Body of pancreas (tissue), 4 donors: ENCODE data around the gene TRNP1. TPM values are rescaled to one million over a fixed set of nuclear protein-coding genes. Genes with fewer than 3 reads are reported as not detected.

Source experiments
- ATAC-seq: fragments of 150-250 bp; one replicate; pipeline ENCODE4 v1.9.1; 2016
- DNase-seq, 4 donors: peaks; one replicate each; pipeline ENCODE4 v3.0.0-alpha.2; 2019
- H3K27ac ChIP-seq, 4 donors: fragments of 200-600 bp; sonication (generic); 1 replicate in 3 of 4; 2 replicates in 1 of 4; pipeline versions ENCODE4 v1.5.1 to v1.6.1; 2016 to 2019; ENCODE audit warnings: mild to moderate bottlenecking in 1 of 4, mixed read lengths in 1 of 4, moderate library complexity in 1 of 4
- H3K27me3 ChIP-seq, 2 donors: fragments of 200-600 bp; sonication (generic); one replicate each; pipeline ENCODE4 v1.6.0; 2016; ENCODE audit warnings: mild to moderate bottlenecking in 1 of 2
- H3K36me3 ChIP-seq, 2 donors: fragments of 200-600 bp; sonication (generic); replicated peaks in 1 of 2; 2 replicates each; pipeline ENCODE4 v1.5.1; 2016; ENCODE audit warnings: low read depth in 2 of 2; ENCODE audit not compliant: insufficient read depth in 1 of 2
- H3K4me1 ChIP-seq: fragments of 200-600 bp; sonication (generic); one replicate; pipeline ENCODE4 v1.6.0; 2016
- H3K4me3 ChIP-seq, 2 donors: fragments of 200-600 bp; sonication (generic); 1 replicate in 1 of 2; 2 replicates in 1 of 2; pipeline ENCODE4 v1.5.1; 2016 to 2019
- H3K9me3 ChIP-seq, 3 donors: fragments of 200-600 bp; sonication (generic); 1 replicate in 2 of 3; 2 replicates in 1 of 3; pipeline ENCODE4 v1.5.1; 2016
- CTCF ChIP-seq, 7 experiments: fragments of 450-650 bp in 4 of 7; fragments of 200-600 bp in 3 of 7; sonication (generic) in 3 of 7; IDR thresholded peaks; one replicate each; pipeline ENCODE4 v1.5.1; 2016 to 2019; ENCODE audit warnings: antibody characterized with exemption in 7 of 7
- POLR2A ChIP-seq, 3 donors: fragments of 450-650 bp; IDR thresholded peaks; one replicate each; pipeline ENCODE4 v1.6.1; 2016; ENCODE audit warnings: antibody characterized with exemption in 3 of 3, mild to moderate bottlenecking in 2 of 3
- WGBS, 2 donors: methylation state at CpG; one replicate each; pipeline ENCODE4 v1.1.5; 2017; 5-methylcytosine and 5-hydroxymethylcytosine counted together
- intact Hi-C: fragments of 100-400 bp; cut with DNase I; formaldehyde crosslinking; loops from one replicate; pipeline ENCODE4 v1.15.1; 2023
- total RNA-seq, 2 donors: library from RNA; depleted of rRNA; stranded (reverse); fragments of >200 nt; gene quantifications; one replicate each; pipeline ENCODE4 v1.1.0, GENCODE V29; 2016

TRNP1 gene
- total RNA-seq, 2 donors from 2014 or later, result 17.1 to 32.6 TPM

GRCh38 chr1:26951821-26952497 lies 41.5 kb upstream of the TRNP1 start:
- DNase-seq (no peak), ATAC-seq (no peak)
- no peak overlapping the region for H3K4me3 ChIP-seq
- 80 to 94% methylated on average over 3 to 18 of the region's 24 CpGs for WGBS, 2 donors
- TF ChIP-seq POLR2A (IDR thresholded peaks at IDR 0.05) (no peak), CTCF (IDR thresholded peaks at IDR 0.05) (no peak)
- intact Hi-C loops, result no loop called here
- no peaks in the 10 kb centered on the region for H3K36me3 ChIP-seq
- H3K4me1 ChIP-seq, result no peaks in the 10 kb centered on the region
- no peak overlapping the region for H3K27ac ChIP-seq
- no peaks in the 10 kb centered on the region for H3K27me3 ChIP-seq
- no peaks in the 10 kb centered on the region for H3K9me3 ChIP-seq

- ATAC-seq (no peak), DNase-seq (no peak)
- TF ChIP-seq POLR2A (IDR thresholded peaks at IDR 0.05), result no peak
- TF ChIP-seq CTCF (IDR thresholded peaks at IDR 0.05), result no peak
- H3K36me3 ChIP-seq, result no peaks in the 10 kb centered on the region
- no peak overlapping the region for H3K27ac ChIP-seq
- intact Hi-C loops, result no loop called here
- H3K4me1 ChIP-seq, result peaks cover 2% of the 10 kb centered on the region
- H3K9me3 ChIP-seq, result no peaks in the 10 kb centered on the region
- no peak overlapping the region for H3K4me3 ChIP-seq
- no peaks in the 10 kb centered on the region for H3K27me3 ChIP-seq
- 95 to 97% methylated on average over 5 of the region's 5 CpGs for WGBS, 2 donors
Measured at GRCh38 chr1:26953374-26953773, 40.1 kb upstream of the TRNP1 start.

- no peak overlapping the region for H3K27ac ChIP-seq
- H3K27me3 ChIP-seq, result no peaks in the 10 kb centered on the region
- H3K36me3 ChIP-seq, result no peaks in the 10 kb centered on the region
- no peak for TF ChIP-seq CTCF (IDR thresholded peaks at IDR 0.05)
- TF ChIP-seq POLR2A (IDR thresholded peaks at IDR 0.05), result no peak
- intact Hi-C loops, result no loop called here
- peaks cover 20% of the 10 kb centered on the region for H3K4me1 ChIP-seq
- no peak for ATAC-seq
- H3K9me3 ChIP-seq, result no peaks in the 10 kb centered on the region
- no peak overlapping the region for H3K4me3 ChIP-seq
- WGBS, 2 donors, result 93 to 99% methylated on average over 3 of the region's 3 CpGs
- DNase-seq, result no peak
Measured at GRCh38 chr1:26956321-26956720, 37.2 kb upstream of the TRNP1 start.

GRCh38 chr1:26957306-26957705 lies 36.2 kb upstream of the TRNP1 start:
- intact Hi-C loops, result no loop called here

More at GRCh38 chr1:26957306-26957705, 36.2 kb upstream of the TRNP1 start:
- no peak overlapping the region for H3K27ac ChIP-seq
- H3K36me3 ChIP-seq, result no peaks in the 10 kb centered on the region
- no peaks in the 10 kb centered on the region for H3K9me3 ChIP-seq
- peaks cover 27% of the 10 kb centered on the region for H3K4me1 ChIP-seq
- WGBS, 2 donors, result 92 to 97% methylated on average over 3 of the region's 3 CpGs
- ATAC-seq (no peak), DNase-seq (no peak)
- H3K27me3 ChIP-seq, result no peaks in the 10 kb centered on the region
- no peak overlapping the region for H3K4me3 ChIP-seq
- TF ChIP-seq CTCF (IDR thresholded peaks at IDR 0.05) (no peak), POLR2A (IDR thresholded peaks at IDR 0.05) (no peak)
